ENCODE data around the gene TP53TG5. TPM values are rescaled to one million over a fixed set of nuclear protein-coding genes. Genes with fewer than 3 reads are reported as not detected.

TP53TG5 gene
- total RNA-seq, 2 experiments from 2014 or later: 0.29 TPM; not detected in 1

DNA sequence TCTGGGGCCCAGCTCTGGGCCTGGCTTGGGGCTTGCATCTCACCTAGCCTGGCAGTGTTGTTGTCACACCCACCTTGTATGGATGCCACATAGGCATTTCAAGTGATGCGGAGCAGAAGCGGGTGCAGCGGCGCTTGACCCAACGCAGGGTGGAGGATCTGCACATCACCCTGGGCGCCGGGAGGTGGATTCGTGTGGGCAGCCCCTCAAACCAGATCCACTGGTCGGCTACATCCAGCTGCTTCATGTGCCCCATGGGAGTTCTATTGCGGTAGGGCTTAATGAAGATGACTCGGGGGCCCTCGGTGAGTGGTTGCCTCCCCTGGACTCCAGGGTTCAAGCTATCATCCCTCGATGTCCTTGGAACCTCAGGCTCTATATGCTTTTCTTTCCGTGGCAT is 3.2 kb downstream of the TP53TG5 start:
- intact Hi-C loops (cut with micrococcal nuclease): loop anchor here (1.0 to 2.0 kb wide), 2 partner anchors 61 to 74 kb away; no protein-coding TSS in a partner anchor

DNA sequence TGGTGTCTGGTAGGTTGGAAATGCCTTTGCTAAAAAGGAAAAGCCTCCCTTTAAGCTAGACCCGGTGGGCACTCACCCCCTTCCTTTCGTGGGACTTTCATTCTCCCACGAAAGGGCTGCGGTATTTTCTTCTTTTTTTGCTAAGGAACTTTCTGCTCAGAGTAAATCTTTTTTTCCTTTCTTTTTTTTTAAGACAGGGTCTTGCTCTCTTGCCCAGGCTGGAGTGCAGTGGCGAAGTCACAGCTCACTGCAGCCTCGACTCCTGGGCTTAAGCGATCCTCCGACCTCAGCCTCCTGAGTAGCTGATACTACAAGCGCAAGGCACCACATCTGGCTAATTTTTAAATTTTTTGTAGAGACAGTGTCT is 4.0 kb downstream of the TP53TG5 start:
- ChIA-PET CTCF (interaction anchor here (0.7 to 24.4 kb wide), 42 partner anchors 8 to 412 kb away, joined by 3 to 549 read pairs (median 6); partner anchors contain the start of genes DBNDD2, PIGT, SDC4 and SYS1), POLR2A (interaction anchor here (0.7 to 3.6 kb wide), 14 partner anchors 10 to 92 kb away, joined by 3 to 35 read pairs (median 4); partner anchors contain the start of genes PIGT and SYS1)
- H3K36me3 Mint-ChIP-seq (ENCODE audit: low read depth): peaks cover 2% of the 10 kb centered on the region
- no peak for ATAC-seq
- H3K27ac Mint-ChIP-seq: peak overlapping the region; percentile 83
- H3K27me3 Mint-ChIP-seq: no peaks in the 10 kb centered on the region
- H3K4me3 Mint-ChIP-seq: peak overlapping the region; percentile 77
- TF ChIP-seq, protein P1, sequence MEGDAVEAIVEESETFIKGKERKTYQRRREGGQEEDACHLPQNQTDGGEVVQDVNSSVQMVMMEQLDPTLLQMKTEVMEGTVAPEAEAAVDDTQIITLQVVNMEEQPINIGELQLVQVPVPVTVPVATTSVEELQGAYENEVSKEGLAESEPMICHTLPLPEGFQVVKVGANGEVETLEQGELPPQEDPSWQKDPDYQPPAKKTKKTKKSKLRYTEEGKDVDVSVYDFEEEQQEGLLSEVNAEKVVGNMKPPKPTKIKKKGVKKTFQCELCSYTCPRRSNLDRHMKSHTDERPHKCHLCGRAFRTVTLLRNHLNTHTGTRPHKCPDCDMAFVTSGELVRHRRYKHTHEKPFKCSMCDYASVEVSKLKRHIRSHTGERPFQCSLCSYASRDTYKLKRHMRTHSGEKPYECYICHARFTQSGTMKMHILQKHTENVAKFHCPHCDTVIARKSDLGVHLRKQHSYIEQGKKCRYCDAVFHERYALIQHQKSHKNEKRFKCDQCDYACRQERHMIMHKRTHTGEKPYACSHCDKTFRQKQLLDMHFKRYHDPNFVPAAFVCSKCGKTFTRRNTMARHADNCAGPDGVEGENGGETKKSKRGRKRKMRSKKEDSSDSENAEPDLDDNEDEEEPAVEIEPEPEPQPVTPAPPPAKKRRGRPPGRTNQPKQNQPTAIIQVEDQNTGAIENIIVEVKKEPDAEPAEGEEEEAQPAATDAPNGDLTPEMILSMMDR (IDR thresholded peaks at IDR 0.05): peak; percentile 47
- no peak for DNase-seq
- H3K9me3 Mint-ChIP-seq: no peaks in the 10 kb centered on the region
- peaks cover 24% of the 10 kb centered on the region for H3K4me1 Mint-ChIP-seq (ENCODE audit: low read depth)
- intact Hi-C loops (cut with micrococcal nuclease): loop anchor here (1.0 to 2.0 kb wide), 2 partner anchors 62 to 75 kb away; no protein-coding TSS in a partner anchor

More for the DNA sequence above, 3.2 kb downstream of the TP53TG5 start:
- Mint-ChIP-seq H3K27ac (no peak overlapping the region), H3K9me3 (no peaks in the 10 kb centered on the region), H3K4me1 (ENCODE audit: low read depth) (peaks cover 24% of the 10 kb centered on the region), H3K36me3 (ENCODE audit: low read depth) (peaks cover 2% of the 10 kb centered on the region), H3K4me3 (no peak overlapping the region), H3K27me3 (no peaks in the 10 kb centered on the region)
- POLR2A ChIA-PET: interaction anchor here (0.6 to 3.6 kb wide), 6 partner anchors 9 to 91 kb away, joined by 3 to 35 read pairs (median 3); partner anchors contain the start of gene SYS1
- DNase-seq (no peak), ATAC-seq (no peak)
- CTCF ChIA-PET: interaction anchor here (1.2 to 24.4 kb wide), 10 partner anchors 13 to 81 kb away, joined by 3 to 549 read pairs (median 19); partner anchors contain the start of genes PIGT and SYS1
- TF ChIP-seq, protein P1 (IDR thresholded peaks at IDR 0.05): no peak

DNA sequence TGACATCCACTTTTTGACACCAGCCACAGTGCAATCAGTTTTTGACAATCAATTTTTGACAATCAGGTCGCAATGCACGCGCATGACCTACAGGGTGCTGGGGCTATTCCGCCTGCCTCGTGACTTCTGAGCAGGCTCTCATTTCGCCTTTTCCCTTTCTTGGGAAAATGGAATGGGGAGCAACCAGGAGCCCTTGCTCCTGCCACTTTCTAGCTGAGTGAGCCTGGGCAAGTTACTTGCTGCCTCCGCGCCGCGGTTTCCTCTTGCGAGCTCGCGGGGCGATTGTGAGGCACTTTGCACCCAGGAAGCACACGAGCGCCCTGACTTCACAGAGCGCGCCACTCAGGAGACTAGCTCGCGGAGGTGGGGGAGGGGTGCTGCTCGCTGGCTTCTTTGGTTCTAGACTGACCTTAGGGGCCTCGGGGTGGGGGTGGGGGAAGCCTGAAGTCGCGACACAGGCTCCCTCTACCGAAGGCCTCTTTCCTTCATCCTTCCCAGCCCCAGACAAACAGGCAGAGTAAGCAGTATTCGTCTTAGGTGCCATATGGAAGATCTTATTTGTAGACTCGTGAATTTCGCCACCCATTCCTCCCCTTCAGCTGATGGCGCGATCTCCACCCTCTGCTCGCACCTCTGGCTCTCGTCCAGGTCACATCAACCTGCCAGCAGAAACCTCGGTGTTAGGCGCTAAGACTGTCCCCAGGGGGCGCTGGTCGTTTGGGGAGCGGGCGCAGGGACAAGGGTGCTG is 4.6 kb downstream of the TP53TG5 start:
- TF ChIP-seq, protein P1 (IDR thresholded peaks at IDR 0.05): peak; percentile 96
- intact Hi-C loops (cut with micrococcal nuclease): loop anchor here (1.0 to 2.0 kb wide), 2 partner anchors 63 to 75 kb away; no protein-coding TSS in a partner anchor
- H3K4me1 Mint-ChIP-seq (ENCODE audit: low read depth): peaks cover 29% of the 10 kb centered on the region
- no peaks in the 10 kb centered on the region for H3K27me3 Mint-ChIP-seq
- ChIA-PET POLR2A (interaction anchor here (0.7 to 3.6 kb wide), 21 partner anchors 9 to 92 kb away, joined by 3 to 35 read pairs (median 3); partner anchors contain the start of genes DBNDD2, PIGT and SYS1), CTCF (interaction anchor here (0.7 to 24.4 kb wide), 45 partner anchors 9 to 412 kb away, joined by 3 to 549 read pairs (median 6); partner anchors contain the start of genes DBNDD2, PIGT, SDC4 and SYS1)
- DNase-seq: peak; percentile 93
- peak overlapping the region; percentile 83 for H3K27ac Mint-ChIP-seq
- no peaks in the 10 kb centered on the region for H3K9me3 Mint-ChIP-seq
- H3K4me3 Mint-ChIP-seq: peak overlapping the region; percentile 77
- ATAC-seq: peak; percentile 93
- H3K36me3 Mint-ChIP-seq (ENCODE audit: low read depth): peaks cover 2% of the 10 kb centered on the region

DNA sequence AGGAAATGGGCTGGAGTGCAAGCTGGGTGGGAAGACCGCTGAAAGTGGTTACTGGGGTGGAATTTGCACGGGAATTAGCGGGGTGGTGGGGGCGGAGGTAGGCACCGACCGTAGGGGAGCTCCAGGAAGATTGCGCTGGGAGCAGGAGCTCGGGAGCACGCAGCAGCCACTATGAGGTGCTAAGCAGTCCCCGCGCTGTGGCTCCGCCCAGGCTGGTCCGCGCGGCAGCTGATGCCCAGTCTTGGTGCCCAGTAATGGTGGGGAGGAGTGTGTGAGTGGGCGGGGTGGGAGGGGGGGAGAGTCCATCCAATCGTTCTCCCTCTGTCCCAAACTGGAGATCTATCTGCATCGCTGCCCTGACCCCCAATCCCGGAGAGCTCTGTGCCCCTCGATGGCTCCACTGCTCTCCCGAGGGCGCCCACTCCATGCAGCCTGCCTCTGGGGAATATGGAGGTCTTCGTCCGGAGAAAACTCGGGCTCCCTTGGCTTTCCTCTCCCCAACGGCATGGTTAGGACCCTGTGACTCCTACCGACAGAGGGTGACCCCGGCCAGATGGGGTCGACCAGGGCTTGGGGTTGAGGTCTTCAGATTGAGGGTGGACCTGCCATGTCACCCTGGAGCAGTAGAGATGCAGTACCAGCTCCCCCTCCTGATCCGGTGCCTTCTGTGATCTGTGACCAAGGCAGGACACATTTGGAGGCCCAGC is 5.3 kb downstream of the TP53TG5 start:
- H3K4me3 Mint-ChIP-seq: peak overlapping the region; percentile 77
- TF ChIP-seq, protein P1 (IDR thresholded peaks at IDR 0.05): no peak
- no peaks in the 10 kb centered on the region for H3K9me3 Mint-ChIP-seq
- CTCF ChIA-PET: interaction anchor here (0.9 to 24.4 kb wide), 30 partner anchors 9 to 398 kb away, joined by 3 to 549 read pairs (median 8); partner anchors contain the start of genes DBNDD2, PIGT, SDC4 and SYS1
- no peak for ATAC-seq
- POLR2A ChIA-PET: interaction anchor here (0.7 to 3.6 kb wide), 12 partner anchors 9 to 72 kb away, joined by 3 to 35 read pairs (median 4); partner anchors contain the start of genes DBNDD2, PIGT and SYS1
- no peak for DNase-seq
- H3K27ac Mint-ChIP-seq: peak overlapping the region; percentile 83
- H3K27me3 Mint-ChIP-seq: no peaks in the 10 kb centered on the region
- peaks cover 9% of the 10 kb centered on the region for H3K36me3 Mint-ChIP-seq (ENCODE audit: low read depth)
- intact Hi-C loops (cut with micrococcal nuclease): no loop called here
- peaks cover 36% of the 10 kb centered on the region for H3K4me1 Mint-ChIP-seq (ENCODE audit: low read depth)

All from activated CD8-positive, alpha-beta T cell treated with anti-CD3 and anti-CD28 coated beads for 36 hours (primary cell).